GM21515 (cell line): ENCODE data around the gene BRD4.
"Not testable (repeated sequence)": the region's sequence is repeated elsewhere in the genome, so short reads cannot be mapped to it uniquely, and the experiment has no call there.

Experiments used
- ATAC-seq: cut with Tn5 transposase; IDR thresholded peaks from one replicate; pipeline ENCODE4 v1.9.1; 2021; ENCODE audit not compliant: unreplicated experiment

BRD4 gene

DNA sequence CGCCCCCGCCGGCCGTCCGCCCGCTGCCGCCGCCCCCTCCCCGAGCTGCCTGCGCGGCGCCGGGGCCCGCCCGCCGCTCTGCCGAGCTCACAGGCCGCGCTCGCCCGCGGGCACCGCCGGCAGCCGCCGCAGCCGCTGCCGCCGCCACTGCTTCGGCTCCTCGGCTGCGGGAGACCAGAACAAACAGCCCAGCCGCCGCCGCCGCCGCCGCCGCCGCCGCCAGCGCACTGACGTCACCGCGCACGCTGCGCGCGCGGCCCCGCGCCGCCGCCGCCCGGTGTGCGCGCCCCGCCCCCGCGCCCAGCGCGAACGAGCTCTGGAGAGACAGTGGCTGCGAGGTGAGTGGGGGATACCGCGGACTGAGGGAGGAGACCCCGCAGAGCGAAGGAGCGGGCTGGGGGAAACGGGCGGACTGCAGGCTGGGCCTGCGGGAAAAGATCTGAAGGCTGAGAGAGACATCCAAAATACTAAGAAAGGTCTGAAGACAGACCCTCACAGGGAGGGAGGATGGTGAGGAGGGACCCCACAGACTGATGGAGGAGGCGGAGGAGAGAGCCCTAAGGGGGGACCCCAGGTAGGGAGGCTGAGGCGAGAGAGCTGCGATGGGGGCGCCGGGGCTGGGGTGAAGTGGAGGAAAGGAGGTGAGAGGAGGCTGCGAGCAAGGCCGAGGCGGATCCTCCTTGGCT is at the start of gene BRD4:
Gene BRD4 (minus strand): TSS at position 229 of the 686 bp plus-strand sequence. CDS start 59,440 bp downstream, outside the sequence.
- peak; percentile 44 for ATAC-seq

GRCh38 chr19:15381864-15382263 is 49.5 kb upstream of the BRD4 start:
- no peak for ATAC-seq

DNA sequence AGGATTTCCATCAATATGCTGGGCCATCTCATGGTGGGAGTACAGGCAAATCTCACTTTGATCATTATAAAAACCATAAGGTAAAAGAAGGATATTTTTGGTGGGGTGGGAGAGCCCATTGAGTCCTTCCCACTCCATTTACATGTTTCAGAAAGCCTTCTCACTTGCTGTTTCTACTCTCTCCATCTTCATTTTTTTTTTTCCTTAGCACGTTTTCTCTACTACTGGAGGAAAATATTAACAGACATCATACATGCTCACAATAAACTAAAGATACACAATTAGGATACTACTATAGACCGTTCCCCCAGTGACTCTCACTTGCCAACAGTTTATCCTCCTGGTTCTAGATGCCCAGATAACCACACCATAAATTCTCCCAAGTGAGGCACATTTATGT is 49.1 kb upstream of the BRD4 start:
- no peak for ATAC-seq

DNA sequence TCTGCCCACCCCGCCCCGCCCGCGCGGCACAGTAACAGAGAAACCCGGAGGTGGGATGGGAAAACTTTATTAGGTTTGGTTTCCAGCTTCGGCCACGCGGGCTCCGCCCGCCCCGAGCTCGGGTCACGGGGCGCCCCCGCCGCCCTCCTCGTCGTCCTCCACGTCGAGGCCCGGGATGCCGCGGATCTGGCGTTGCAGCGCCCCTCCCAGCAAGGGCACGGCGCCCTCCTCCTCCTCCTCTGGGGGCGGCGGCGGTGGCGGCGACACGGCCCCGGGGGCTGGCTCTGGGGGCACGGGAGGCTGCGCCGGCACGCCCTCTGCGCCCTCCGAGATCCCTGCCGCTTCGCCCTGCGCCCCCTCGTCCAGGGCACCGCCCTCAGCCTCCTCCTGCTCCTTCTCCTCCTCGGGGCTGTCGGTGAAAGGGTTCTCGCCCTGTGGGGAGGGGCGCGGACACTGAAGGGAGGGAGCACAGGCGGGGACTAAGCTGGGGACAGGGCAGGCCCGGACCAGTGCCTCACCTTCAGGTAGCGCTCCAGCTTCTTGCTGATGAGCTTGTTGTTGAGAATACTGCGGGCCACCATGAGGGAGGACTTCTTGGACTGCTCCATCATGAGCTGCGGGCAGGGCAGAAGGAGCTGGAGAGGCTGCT is 47.8 kb upstream of the BRD4 start:
- peak; percentile 24 for ATAC-seq

- peak; percentile 75 for ATAC-seq
Measured at GRCh38 chr19:15379083-15379998, 47.0 kb upstream of the BRD4 start, which contains the start of gene AKAP8. TSS of gene AKAP8 (minus strand) at chr19:15379787. CDS start at chr19:15379731, 56 bp downstream.

GRCh38 chr19:15378534-15379082 is 46.3 kb upstream of the BRD4 start:
- ATAC-seq: no peak

- ATAC-seq: no peak
Measured at GRCh38 chr19:15374796-15375440, 42.6 kb upstream of the BRD4 start.

- ATAC-seq: no peak
Measured at GRCh38 chr19:15374105-15374651, 41.8 kb upstream of the BRD4 start.

DNA sequence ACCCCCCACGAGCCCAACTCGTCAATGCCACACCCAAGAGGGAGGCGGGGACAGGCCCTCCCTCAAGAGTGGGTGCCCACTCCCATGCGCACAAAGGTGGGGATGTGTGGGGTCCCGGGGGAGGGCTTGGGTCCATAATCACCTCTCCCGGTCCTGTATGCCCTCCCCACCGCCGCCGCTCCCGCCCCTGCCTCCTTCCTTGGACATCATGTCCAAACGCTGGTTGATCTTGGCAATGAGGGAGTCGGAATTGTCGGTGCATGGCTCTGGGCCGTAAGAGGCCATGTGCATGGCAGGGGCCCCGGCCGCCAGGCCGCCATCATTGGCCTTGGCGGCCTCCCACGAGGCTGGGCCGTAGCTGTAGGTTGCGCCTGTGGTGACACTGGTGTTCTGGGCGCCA is 41.3 kb upstream of the BRD4 start:
- ATAC-seq: no peak

DNA sequence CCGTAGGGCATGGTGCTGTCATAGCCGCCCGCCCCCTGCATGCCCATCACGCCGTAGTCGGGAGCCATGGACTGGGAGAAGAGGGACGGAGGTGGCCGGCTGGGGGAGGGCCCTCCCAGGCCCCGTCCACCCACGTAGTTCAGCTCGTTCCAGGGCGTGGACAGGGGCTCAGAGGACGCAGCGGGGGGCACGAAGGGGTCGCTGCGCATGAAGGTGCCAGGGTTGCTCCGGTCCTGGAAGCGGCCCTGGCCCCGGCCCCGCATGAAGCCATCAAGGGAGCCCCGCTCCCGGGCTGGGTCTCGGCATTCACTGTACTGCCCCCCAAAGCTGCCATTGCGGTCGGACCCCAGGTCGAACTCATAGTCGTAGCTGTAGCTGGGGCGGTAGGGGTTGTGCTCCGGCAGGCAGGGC is 40.6 kb upstream of the BRD4 start:
- no peak for ATAC-seq

- no peak for ATAC-seq
Measured at GRCh38 chr19:15372470-15372869, 40.1 kb upstream of the BRD4 start.

- ATAC-seq: no peak
Measured at GRCh38 chr19:15371786-15372380, 39.5 kb upstream of the BRD4 start.

DNA sequence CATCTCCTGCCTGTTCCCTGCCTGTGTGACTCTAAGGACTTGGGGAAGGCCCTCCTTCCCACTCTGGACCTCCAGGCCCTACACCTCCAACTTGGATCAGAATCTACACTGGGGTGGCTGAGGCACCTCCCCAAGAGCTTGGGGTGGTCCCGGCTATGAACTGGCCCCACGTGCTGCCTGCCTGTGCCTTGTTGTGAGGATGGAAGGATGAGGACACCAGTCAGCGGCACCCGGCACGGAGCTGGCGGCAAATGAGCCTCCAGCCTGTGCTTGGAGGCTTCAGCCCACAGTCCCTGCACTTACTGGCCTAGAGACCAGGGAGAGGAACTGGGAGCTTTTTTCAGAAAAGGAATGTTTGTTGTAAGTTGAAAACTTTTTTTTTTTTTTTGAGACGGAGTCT is 38.8 kb upstream of the BRD4 start:
- ATAC-seq: no peak

- ATAC-seq: no peak
Measured at GRCh38 chr19:15369594-15369891, 37.2 kb upstream of the BRD4 start.

- no peak for ATAC-seq
Measured at GRCh38 chr19:15368798-15369593, 36.7 kb upstream of the BRD4 start.

DNA sequence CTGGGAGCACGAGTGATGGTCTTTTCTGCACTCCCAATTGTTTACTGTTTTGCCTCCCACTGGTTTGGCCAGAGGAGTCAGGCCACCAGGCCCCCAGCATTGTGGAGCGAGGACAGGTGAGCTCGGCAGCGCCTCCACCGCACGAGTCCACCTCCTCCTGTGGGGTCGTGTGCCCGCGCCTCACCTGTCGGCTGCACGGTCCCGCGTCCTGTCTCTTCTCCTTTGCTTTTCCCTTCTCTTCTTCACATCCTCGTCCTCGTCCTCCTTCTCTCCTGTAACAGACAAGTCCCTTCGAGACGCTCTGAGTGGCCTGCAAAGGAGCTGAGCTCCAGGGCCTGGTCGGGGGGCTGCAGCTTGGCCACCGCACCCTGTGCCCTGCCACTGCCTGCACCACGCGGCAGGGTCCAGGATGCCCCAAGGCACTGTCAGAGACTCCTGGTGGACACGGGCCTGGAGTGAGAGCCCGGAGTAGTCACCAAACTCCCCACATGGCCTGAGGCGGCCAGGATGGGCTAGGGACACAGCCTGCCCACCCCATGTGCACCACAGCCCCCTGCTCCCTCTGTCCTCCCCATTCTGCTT is 35.8 kb upstream of the BRD4 start:
- ATAC-seq: no peak

DNA sequence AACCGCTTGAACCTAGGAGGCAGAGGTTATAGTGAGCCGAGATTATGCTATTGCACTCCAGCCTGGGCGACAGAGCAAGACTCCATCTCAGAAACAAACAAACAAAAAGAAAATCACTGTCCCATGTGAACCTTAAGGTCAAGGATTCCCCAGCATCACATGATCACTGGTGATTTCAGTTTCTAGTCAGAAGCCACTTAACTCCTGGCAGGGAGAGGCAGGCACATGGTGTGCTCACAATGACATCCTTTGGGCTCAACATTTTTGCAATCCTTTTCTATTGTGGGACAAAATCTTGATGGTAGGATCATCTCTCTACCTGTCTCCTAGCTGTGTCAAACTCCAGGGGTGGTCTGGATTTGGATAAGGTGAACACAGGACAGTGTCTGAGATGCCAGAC is 35.1 kb upstream of the BRD4 start:
- no peak for ATAC-seq

GRCh38 chr19:15365264-15365663 is 32.9 kb upstream of the BRD4 start:
- no peak for ATAC-seq

DNA sequence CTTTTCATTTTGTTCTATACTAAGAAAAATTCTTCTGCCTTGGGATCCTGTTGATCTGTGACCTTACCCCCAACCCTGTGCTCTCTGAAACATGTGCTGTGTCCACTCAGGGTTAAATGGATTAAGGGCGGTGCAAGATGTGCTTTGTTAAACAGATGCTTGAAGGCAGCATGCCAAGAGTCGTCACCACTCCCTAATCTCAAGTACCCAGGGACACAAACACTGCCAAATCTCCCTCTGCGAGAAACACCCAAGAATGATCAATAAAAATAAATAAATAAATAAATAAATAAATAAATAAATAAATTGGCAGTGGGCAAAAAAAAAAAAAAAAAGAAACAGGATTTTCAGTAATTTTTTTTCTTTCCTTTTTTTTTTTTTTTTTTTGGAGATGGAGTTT is 31.5 kb upstream of the BRD4 start:
- not testable (repeated sequence) for ATAC-seq
